H1 (cell line): ENCODE results near the gene DNAJC6. TPM values are rescaled to one million over a fixed set of nuclear protein-coding genes. Genes with fewer than 3 reads are reported as not detected.

Experiments used
- CTCF ChIA-PET: fragments of 300-600 bp; sonication (Branson Sonifier 250); formaldehyde crosslinking; loops from one replicate; lab custom pipeline; 2021; ENCODE audit not compliant: partially characterized antibody; lab: Charles Lee
- POLR2A ChIA-PET: fragments of 300-600 bp; sonication (Branson Sonifier 250); formaldehyde crosslinking; loops from one replicate; lab custom pipeline; 2021; ENCODE audit warnings: inconsistent platforms; ENCODE audit not compliant: partially characterized antibody; lab: Charles Lee
- DNase-seq, 2 experiments: peaks; one replicate each; pipeline versions ENCODE4 v3.0.0 to v3.0.0-alpha.2; 2010 to 2022; ENCODE audit warnings: low spot score in 2 of 2, low read depth in 1 of 2, mixed read lengths in 1 of 2
- FAIRE-seq: peaks from 2 replicates; lab custom pipeline; 2011; peaks lifted over from hg19 to GRCh38; lab: Jason Lieb, UNC
- H2AFZ ChIP-seq: 2 replicates; pipeline ENCODE4 v1.8.1; 2012; ENCODE audit warnings: low read length, inconsistent platforms
- H2AK5ac ChIP-seq: 2 replicates; pipeline ENCODE4 v1.6.1; 2013; ENCODE audit warnings: low read depth, low read length
- H2BK120ac ChIP-seq: replicated peaks from 2 replicates; pipeline ENCODE3; 2013; ENCODE audit warnings: low read depth, low read length, inconsistent platforms
- H2BK12ac ChIP-seq: 2 replicates; pipeline ENCODE4 v1.6.1; 2013; ENCODE audit warnings: low read depth, low read length
- H2BK15ac ChIP-seq: 2 replicates; pipeline ENCODE4 v1.6.1; 2013; ENCODE audit warnings: low read length
- H2BK20ac ChIP-seq: 2 replicates; pipeline ENCODE4 v1.6.1; 2013; ENCODE audit warnings: low read length
- H2BK5ac ChIP-seq: 2 replicates; pipeline ENCODE4 v1.6.1; 2013; ENCODE audit warnings: low read depth, low read length
- H3K14ac ChIP-seq: 2 replicates; pipeline ENCODE4 v1.6.1; 2013; ENCODE audit warnings: inconsistent platforms; ENCODE audit not compliant: insufficient read length
- H3K18ac ChIP-seq: 2 replicates; pipeline ENCODE4 v1.6.1; 2013; ENCODE audit warnings: low read length; ENCODE audit errors: extremely low read depth
- H3K23ac ChIP-seq: 2 replicates; pipeline ENCODE4 v1.6.1; 2013; ENCODE audit warnings: inconsistent platforms; ENCODE audit not compliant: insufficient read length
- H3K23me2 ChIP-seq: 2 replicates; pipeline ENCODE4 v1.6.1; 2013; ENCODE audit warnings: low read depth, low read length
- H3K27ac ChIP-seq: 2 replicates; pipeline ENCODE4 v1.6.1; 2011; ENCODE audit warnings: low read depth, low read length, inconsistent platforms
- H3K27me3 ChIP-seq, 4 experiments: replicated peaks in 1 of 4; 1 replicate in 1 of 4; 2 replicates in 3 of 4; pipeline versions ENCODE4 v1.6.1 to v1.8.1; 2011 to 2013; ENCODE audit warnings: low read length in 3 of 4, mild to moderate bottlenecking in 3 of 4, inconsistent platforms in 2 of 4, mixed read lengths in 2 of 4, moderate library complexity in 1 of 4; ENCODE audit not compliant: control insufficient read depth in 3 of 4, insufficient read depth in 3 of 4; ENCODE audit errors: extremely low read depth in 1 of 4
- H3K36me3 ChIP-seq, 4 experiments: 2 replicates each; pipeline versions ENCODE4 v1.6.1 to v1.8.1; 2011 to 2013; ENCODE audit warnings: mild to moderate bottlenecking in 4 of 4, low read length in 3 of 4, moderate library complexity in 2 of 4, control low read depth in 1 of 4, inconsistent platforms in 1 of 4; ENCODE audit not compliant: insufficient read depth in 4 of 4, control insufficient read depth in 2 of 4
- H3K4ac ChIP-seq: replicated peaks from 2 replicates; pipeline ENCODE3; 2013; ENCODE audit warnings: low read length, low read depth, mixed read lengths, inconsistent platforms; ENCODE audit not compliant: insufficient read length
- H3K4me1 ChIP-seq, 4 experiments: replicated peaks in 1 of 4; 1 replicate in 1 of 4; 2 replicates in 3 of 4; pipeline versions ENCODE4 v1.6.1 to v1.8.1; 2011 to 2013; ENCODE audit warnings: low read length in 3 of 4, inconsistent platforms in 2 of 4, mixed read lengths in 1 of 4; ENCODE audit not compliant: insufficient read depth in 4 of 4, control insufficient read depth in 3 of 4
- H3K4me2 ChIP-seq, 2 experiments: 2 replicates each; pipeline versions ENCODE4 v1.6.1 to v1.8.1; 2011 to 2013; ENCODE audit warnings: low read depth in 2 of 2, low read length in 2 of 2, control low read depth in 1 of 2, inconsistent platforms in 1 of 2, mild to moderate bottlenecking in 1 of 2; ENCODE audit not compliant: insufficient read depth in 1 of 2
- H3K4me3 ChIP-seq, 4 experiments: fragments of 200-600, 300-600 bp in 1 of 4; sonication (generic), shearing (Covaris generic), sonication (Bioruptor Twin) in 1 of 4; 2 replicates each; pipeline versions ENCODE4 v1.5.1 to v1.8.1; 2011 to 2016; ENCODE audit warnings: low read length in 4 of 4, low read depth in 3 of 4, control low read depth in 2 of 4, inconsistent platforms in 2 of 4, mild to moderate bottlenecking in 2 of 4, mixed read lengths in 1 of 4, moderate library complexity in 1 of 4; ENCODE audit not compliant: insufficient read depth in 2 of 4; ENCODE audit errors: extremely low read depth in 1 of 4
- H3K56ac ChIP-seq: replicated peaks from 2 replicates; pipeline ENCODE3; 2013; ENCODE audit warnings: low read depth, mild to moderate bottlenecking, mixed read lengths, low read length, inconsistent platforms; ENCODE audit not compliant: insufficient read length
- H3K79me1 ChIP-seq: 2 replicates; pipeline ENCODE4 v1.6.1; 2013; ENCODE audit warnings: low read depth, low read length, control low read depth
- H3K79me2 ChIP-seq, 2 experiments: 2 replicates each; pipeline versions ENCODE4 v1.6.1 to v1.8.1; 2012 to 2013; ENCODE audit warnings: low read length in 2 of 2, mild to moderate bottlenecking in 2 of 2, inconsistent platforms in 1 of 2; ENCODE audit not compliant: insufficient read depth in 2 of 2, control insufficient read depth in 1 of 2
- H3K9ac ChIP-seq, 4 experiments: replicated peaks in 1 of 4; 1 replicate in 1 of 4; 2 replicates in 3 of 4; pipeline versions ENCODE4 v1.6.1 to v1.8.1; 2011 to 2013; ENCODE audit warnings: low read depth in 3 of 4, low read length in 3 of 4, control low read depth in 2 of 4, mild to moderate bottlenecking in 2 of 4, moderate library complexity in 2 of 4, inconsistent platforms in 1 of 4; ENCODE audit errors: extremely low read depth in 1 of 4
- H3K9me3 ChIP-seq, 2 experiments: 2 replicates each; pipeline versions ENCODE4 v1.6.1 to v1.8.1; 2012 to 2013; ENCODE audit warnings: mild to moderate bottlenecking in 2 of 2, moderate library complexity in 2 of 2, control low read depth in 1 of 2, inconsistent platforms in 1 of 2, low read depth in 1 of 2, low read length in 1 of 2, mixed read lengths in 1 of 2; ENCODE audit not compliant: insufficient read depth in 2 of 2
- H4K20me1 ChIP-seq, 2 experiments: replicated peaks in 1 of 2; 2 replicates each; pipeline versions ENCODE3 to v1.8.1; 2011 to 2013; ENCODE audit warnings: inconsistent platforms in 2 of 2, low read length in 2 of 2, mild to moderate bottlenecking in 1 of 2; ENCODE audit not compliant: insufficient read depth in 2 of 2, control insufficient read depth in 1 of 2
- H4K5ac ChIP-seq: 2 replicates; pipeline ENCODE4 v1.6.1; 2013; ENCODE audit warnings: low read length, low read depth, mixed read lengths, inconsistent platforms; ENCODE audit not compliant: insufficient read length
- H4K8ac ChIP-seq: 2 replicates; pipeline ENCODE4 v1.8.0; 2013; ENCODE audit warnings: mild to moderate bottlenecking, moderate library complexity, low read length, inconsistent platforms; ENCODE audit not compliant: insufficient read depth; ENCODE audit errors: extremely low read depth
- H4K91ac ChIP-seq: replicated peaks from 2 replicates; pipeline ENCODE3; 2013; ENCODE audit warnings: low read length, mixed read lengths, inconsistent platforms; ENCODE audit not compliant: insufficient read length
- ASH2L ChIP-seq: fragments of 200-600, 300-600 bp; sonication (generic); IDR thresholded peaks from one replicate; pipeline ENCODE4 v1.7.1; 2017; ENCODE audit warnings: low read length
- BRCA1 ChIP-seq: IDR thresholded peaks from 2 replicates; pipeline ENCODE4 v1.6.1; 2012; ENCODE audit warnings: low read depth, low read length, improper control_type of control experiment
- CHD2 ChIP-seq: IDR thresholded peaks from 2 replicates; pipeline ENCODE4 v1.6.1; 2012; ENCODE audit warnings: low read length, improper control_type of control experiment
- CTBP2 ChIP-seq: IDR thresholded peaks from 2 replicates; pipeline ENCODE4 v1.7.0; 2011; ENCODE audit warnings: borderline replicate concordance, mild to moderate bottlenecking, moderate library complexity, mixed read lengths, low read length; ENCODE audit not compliant: insufficient read depth, insufficient read length
- E2F6 ChIP-seq: IDR thresholded peaks from 2 replicates; pipeline ENCODE4 v1.6.1; 2012; ENCODE audit warnings: inconsistent platforms
- EGR1 ChIP-seq: IDR thresholded peaks from 2 replicates; pipeline ENCODE4 v1.6.1; 2011; ENCODE audit warnings: low read depth, low read length, borderline replicate concordance
- JUN ChIP-seq: IDR thresholded peaks from 2 replicates; pipeline ENCODE4 v1.6.1; 2011; ENCODE audit warnings: low read depth, mild to moderate bottlenecking, improper control_type of control experiment, low read length
- POLR2AphosphoS5 ChIP-seq: IDR thresholded peaks from 2 replicates; pipeline ENCODE4 v1.6.1; 2011; ENCODE audit warnings: low read depth, low read length
- RBBP5 ChIP-seq: IDR thresholded peaks from 2 replicates; pipeline ENCODE4 v1.7.1; 2012; ENCODE audit warnings: low read depth, mild to moderate bottlenecking, inconsistent platforms, low read length, moderate library complexity, borderline replicate concordance
- RNF2 ChIP-seq: fragments of 200-900, 300-1000 bp; sonication (generic); IDR thresholded peaks from 2 replicates; pipeline ENCODE4 v1.7.1; 2016; ENCODE audit warnings: borderline replicate concordance, low read depth, mild to moderate bottlenecking, antibody characterized with exemption, low read length; ENCODE audit not compliant: poor library complexity, severe bottlenecking; ENCODE audit errors: missing control alignments
- SIN3A ChIP-seq, 2 experiments: IDR thresholded peaks in 1 of 2; conservative IDR thresholded peaks in 1 of 2; 2 replicates each; pipeline ENCODE4 v1.6.1; 2011 to 2012; ENCODE audit warnings: low read length in 2 of 2, improper control_type of control experiment in 1 of 2, low read depth in 1 of 2, mild to moderate bottlenecking in 1 of 2
- TBP ChIP-seq: IDR thresholded peaks from 2 replicates; pipeline ENCODE4 v1.6.1; 2011; ENCODE audit warnings: low read depth, low read length, improper control_type of control experiment
- WGBS, 2 experiments: shearing (Covaris generic) in 1 of 2; methylation state at CpG; one replicate each; pipeline versions ENCODE4 v1.1.6 to v1.1.7; 2013 to 2015; ENCODE audit warnings: low lambda C conversion rate in 2 of 2, mixed read lengths in 2 of 2, inconsistent platforms in 1 of 2, low coverage in 1 of 2, missing lambda C conversion rate in 1 of 2; ENCODE audit not compliant: insufficient replicate concordance in 2 of 2, insufficient coverage in 1 of 2, insufficient read length in 1 of 2; ENCODE audit errors: extremely low coverage in 1 of 2, missing lambda C conversion rate in 1 of 2; 5-methylcytosine and 5-hydroxymethylcytosine counted together
- polyA plus RNA-seq, 7 experiments: library from polyadenylated mRNA; depleted of rRNA in 3 of 7; stranded (reverse) in 5 of 7; unstranded in 2 of 7; fragments of >200 nt in 5 of 7; fragments of 200-250 nt in 2 of 7; gene quantifications; 1 replicate in 5 of 7; 2 replicates in 1 of 7; 4 replicates in 1 of 7; pipeline versions ENCODE4 v1.2.1 to v1.2.3, GENCODE V29; 2011 to 2013; ENCODE audit warnings: missing spikeins in 2 of 7, mixed read lengths in 2 of 7
- total RNA-seq: library from RNA; stranded (reverse); fragmentation: NEBNext Ultra II Directional; extraction: Animal tissue kit (Norgen Biotek cat#: 25700); gene quantifications from 2 replicates; pipeline ENCODE4 v1.2.1, GENCODE V29; 2021

Gene DNAJC6
- total and polyA plus RNA-seq, 2 of the 8 experiments (the other 6 are each of a cell fraction or from before 2014, with no cell fraction given), result 1.6 to 3.0 TPM

- no peak overlapping the region for H3K4me3 ChIP-seq
- no peak overlapping the region for H2AFZ ChIP-seq
- no peak overlapping the region for H2BK20ac ChIP-seq
- no peak for TF ChIP-seq TBP
- no peak for TF ChIP-seq CTBP2
- TF ChIP-seq POLR2AphosphoS5, result no peak
- no peak for TF ChIP-seq EGR1
- TF ChIP-seq RBBP5, result no peak
- TF ChIP-seq SIN3A (conservative IDR thresholded peaks at IDR 0.05 in 1 of 2, IDR thresholded peaks at IDR 0.05 in 1 of 2; ENCODE audit: low read depth in 1 of 2, low read length in 2 of 2), result no peak
- no peak for TF ChIP-seq JUN
- no peak for TF ChIP-seq BRCA1
- TF ChIP-seq RNF2, result no peak
- no peak for TF ChIP-seq ASH2L
- TF ChIP-seq E2F6, result no peak
- TF ChIP-seq CHD2, result no peak
- peaks cover 2 to 18% (median 14%) of the 10 kb centered on the region in 4 experiments; a peak in 5 of 7 replicates for H3K4me1 ChIP-seq
- no peak overlapping the region for H4K91ac ChIP-seq
- ChIA-PET CTCF (interaction anchor here (1.1 to 4.7 kb wide), 11 partner anchors 10 to 273 kb away, joined by 3 to 58 read pairs (median 4); no protein-coding TSS in a partner anchor), POLR2A (no interaction called here)
- no peak overlapping the region for H2AK5ac ChIP-seq
- H3K4me2 ChIP-seq, result no peak overlapping the region
- H3K36me3 ChIP-seq, result peaks cover 0 to 31% (median 4%) of the 10 kb centered on the region in 4 experiments; a peak in 4 of 8 replicates
- no peak overlapping the region for H2BK5ac ChIP-seq
- no peak overlapping the region for H3K56ac ChIP-seq
- no peak for DNase-seq
- H3K79me1 ChIP-seq, result no peaks in the 10 kb centered on the region; the same call in 1 of the 2 replicates
- no peak overlapping the region for H3K18ac ChIP-seq
- 76% methylated on average over 7 of the region's 7 CpGs; no CpG with 5 or more reads in 1 of the 2 experiments for WGBS, 2 experiments
- H3K9me3 ChIP-seq, result no peaks in the 10 kb centered on the region
- H3K23me2 ChIP-seq, result no peaks in the 10 kb centered on the region
- H4K20me1 ChIP-seq, result no peaks in the 10 kb centered on the region
- H3K23ac ChIP-seq, result no peak overlapping the region
- FAIRE-seq, result no peak
- H3K4ac ChIP-seq, result no peak overlapping the region
- H4K5ac ChIP-seq, result no peak overlapping the region
- H2BK12ac ChIP-seq, result no peak overlapping the region
- H3K14ac ChIP-seq, result no peak overlapping the region
- no peak overlapping the region for H3K9ac ChIP-seq
- no peak overlapping the region for H4K8ac ChIP-seq
- H3K27me3 ChIP-seq, result no peaks in the 10 kb centered on the region
- no peaks in the 10 kb centered on the region for H3K79me2 ChIP-seq
- H2BK15ac ChIP-seq, result no peak overlapping the region
- H2BK120ac ChIP-seq, result no peak overlapping the region
- H3K27ac ChIP-seq, result no peak overlapping the region
Observed at GRCh38 chr1:65429806-65430205, 120.5 kb downstream of the DNAJC6 start.
